GM15510 (cell line): ENCODE data around the gene KRT35.

Experiments used
- POLR2A ChIP-seq: IDR thresholded peaks from 3 replicates; pipeline ENCODE4 v1.6.1; 2011; ENCODE audit warnings: borderline replicate concordance; ENCODE audit not compliant: insufficient read length; ENCODE audit errors: extremely low read depth

KRT35 gene

DNA sequence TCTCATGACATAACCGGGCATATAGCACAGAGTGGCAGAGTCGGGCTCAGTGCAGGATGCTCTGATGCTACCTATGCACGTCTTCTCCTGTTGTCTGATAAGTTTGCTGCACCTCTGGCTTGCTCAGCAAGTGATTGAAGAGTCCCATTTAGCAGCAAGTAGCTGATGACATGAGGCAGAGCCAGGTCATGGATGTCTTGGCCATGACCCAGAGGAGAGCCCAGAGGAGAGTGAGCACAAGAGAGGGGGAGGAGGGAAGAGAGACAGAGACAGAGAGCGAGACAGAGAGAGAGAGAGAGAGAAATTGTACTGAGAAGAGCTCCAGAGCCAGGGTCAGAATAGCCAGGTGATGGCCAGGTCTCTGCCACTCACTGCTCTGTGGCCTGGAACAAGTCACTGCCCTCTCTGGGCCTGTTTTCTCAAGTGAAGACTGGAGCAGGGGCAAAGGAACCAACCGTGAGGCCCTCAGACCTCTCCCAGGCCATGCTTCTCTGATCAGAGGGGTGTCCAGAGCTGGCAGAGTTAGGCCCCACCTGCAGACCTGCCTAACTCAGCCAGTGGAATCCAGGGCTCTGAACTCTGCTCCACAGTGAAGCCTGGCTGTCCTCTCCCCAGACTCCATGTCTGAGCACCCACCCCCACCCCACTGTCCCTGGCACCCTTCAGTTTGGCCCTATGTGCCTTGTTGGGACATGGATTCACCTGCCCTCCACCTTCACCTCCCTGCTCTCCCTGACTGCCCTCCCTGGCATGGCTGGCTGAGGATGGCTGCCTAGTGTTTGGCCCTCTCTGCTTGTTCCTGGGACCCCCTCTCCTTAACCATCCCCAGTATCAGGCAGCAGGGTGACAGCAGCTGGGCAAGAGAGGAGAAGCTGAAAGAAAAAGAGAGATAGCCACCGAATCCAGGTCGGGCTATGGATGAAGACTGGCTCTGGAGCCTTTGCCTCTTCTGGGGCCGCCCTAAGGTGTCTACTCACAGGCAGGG, 4.3 kb upstream of the KRT35 start:
- TF ChIP-seq POLR2A = no peak

DNA sequence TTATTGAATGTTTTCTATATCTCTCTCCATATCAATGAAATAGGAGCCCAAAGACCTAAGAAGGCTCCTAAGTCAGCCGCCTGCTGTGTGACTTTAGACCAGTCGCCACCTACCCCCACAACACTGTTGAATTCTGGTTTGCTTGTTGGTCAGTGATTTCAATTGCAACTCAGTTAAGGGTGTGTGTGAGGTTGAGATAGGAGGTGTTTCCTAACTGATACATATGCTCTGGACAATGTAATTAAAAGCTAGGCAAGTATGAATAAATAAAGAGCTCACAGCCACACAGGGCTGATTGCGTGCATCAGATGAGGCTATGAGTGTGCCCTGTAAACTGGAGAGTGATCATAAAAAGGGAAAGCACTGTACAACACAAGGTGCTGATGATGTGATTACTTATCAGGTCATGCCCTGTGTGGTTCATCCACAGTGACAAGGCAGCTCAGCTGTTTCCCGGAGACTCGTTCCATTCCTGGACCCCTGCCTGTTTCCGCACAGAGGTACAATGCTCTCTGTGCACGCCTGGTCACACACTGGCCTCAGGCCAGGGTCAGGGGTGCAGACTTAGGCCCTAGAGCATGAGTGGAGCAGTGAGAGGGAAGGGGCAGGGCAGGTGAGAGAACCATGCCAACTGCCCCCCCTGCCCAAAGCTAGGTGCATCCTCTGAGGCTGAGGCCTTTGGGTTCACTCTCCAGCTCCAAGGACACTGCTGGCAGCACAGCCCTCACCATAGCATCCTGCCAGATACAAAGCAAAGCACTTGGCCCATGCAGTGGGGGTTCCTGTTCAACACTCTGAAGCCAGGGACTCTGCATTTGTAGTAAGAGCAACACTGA, 3.3 kb upstream of the KRT35 start:
- TF ChIP-seq POLR2A = no peak

DNA sequence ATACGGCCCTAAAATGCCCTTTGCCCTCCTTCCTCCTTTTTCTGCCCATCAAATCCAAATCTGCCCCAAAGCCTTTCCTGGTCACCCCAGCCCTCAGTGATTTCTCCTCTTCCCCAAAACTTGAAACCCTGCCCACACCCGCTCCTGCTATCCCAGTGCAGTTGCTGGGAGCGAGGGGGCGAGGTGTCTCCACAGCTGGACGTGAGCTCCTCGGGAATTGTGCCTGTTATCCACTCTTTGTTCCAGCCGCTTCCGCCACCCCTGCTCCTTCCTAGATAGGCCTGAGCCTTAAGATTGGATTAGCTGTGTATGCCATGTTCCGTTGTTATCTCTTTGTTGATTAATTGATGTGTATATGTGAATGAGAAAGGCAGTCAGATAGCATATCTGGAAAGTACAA, 2.6 kb upstream of the KRT35 start:
- no peak for TF ChIP-seq POLR2A

DNA sequence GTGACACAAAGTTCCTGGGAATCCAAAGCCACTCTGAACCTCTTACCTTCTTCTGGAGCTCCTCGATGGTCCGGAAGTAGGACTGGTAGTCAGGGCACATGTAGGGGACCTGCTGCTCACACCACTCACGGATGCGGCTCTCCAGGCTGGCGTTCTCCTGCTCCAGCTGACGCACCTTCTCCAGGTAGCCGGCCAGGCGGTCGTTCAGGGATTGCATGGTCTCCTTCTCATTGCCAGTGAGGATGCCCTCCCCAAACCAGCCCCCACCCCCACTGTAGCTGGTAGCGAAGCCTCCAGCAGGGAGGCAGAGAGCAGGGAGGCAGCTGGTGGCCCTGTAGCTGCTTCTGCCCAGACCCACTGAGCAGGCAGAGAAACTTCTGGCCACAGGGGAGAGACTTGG, 370 bp downstream of the KRT35 start:
- no peak for TF ChIP-seq POLR2A

DNA sequence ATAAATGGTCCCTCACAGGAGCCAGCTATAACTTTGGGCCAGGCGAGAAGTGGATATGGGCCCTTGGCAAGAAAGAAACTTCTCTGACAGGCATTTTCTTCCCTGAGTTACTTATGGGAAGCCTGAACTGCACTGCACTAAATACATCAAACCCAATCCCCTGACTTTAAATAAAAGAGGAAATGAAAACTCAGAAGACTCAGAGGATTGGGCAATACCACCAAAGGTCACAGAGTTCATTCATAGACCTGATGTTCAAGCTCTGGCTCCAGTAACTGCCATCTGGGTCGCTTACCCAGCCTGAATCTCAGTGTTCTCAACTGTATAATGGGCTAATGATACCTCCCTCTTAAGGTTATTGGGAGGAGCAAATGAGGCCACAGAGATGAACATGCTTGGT, 815 bp downstream of the KRT35 start:
- TF ChIP-seq POLR2A = no peak

DNA sequence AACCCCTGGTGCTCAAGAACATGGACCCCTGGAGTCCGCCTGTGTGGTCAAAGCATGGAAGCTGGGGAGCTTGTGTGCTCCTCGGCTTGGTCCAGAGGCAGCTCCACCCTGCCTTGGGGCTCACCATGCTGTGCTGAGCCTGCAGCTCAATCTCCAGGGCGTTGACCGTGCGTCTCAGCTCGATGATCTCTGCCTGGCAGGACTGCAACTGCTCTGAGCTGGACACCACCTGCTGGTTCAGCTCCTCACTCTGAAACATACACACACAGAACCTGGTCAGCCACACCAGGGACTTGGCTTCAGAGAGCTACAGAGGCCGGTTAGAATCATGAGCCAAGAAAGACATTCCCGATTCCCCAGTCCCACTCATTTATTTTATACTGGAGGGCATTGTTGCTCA, 2.7 kb downstream of the KRT35 start:
- no peak for TF ChIP-seq POLR2A

DNA sequence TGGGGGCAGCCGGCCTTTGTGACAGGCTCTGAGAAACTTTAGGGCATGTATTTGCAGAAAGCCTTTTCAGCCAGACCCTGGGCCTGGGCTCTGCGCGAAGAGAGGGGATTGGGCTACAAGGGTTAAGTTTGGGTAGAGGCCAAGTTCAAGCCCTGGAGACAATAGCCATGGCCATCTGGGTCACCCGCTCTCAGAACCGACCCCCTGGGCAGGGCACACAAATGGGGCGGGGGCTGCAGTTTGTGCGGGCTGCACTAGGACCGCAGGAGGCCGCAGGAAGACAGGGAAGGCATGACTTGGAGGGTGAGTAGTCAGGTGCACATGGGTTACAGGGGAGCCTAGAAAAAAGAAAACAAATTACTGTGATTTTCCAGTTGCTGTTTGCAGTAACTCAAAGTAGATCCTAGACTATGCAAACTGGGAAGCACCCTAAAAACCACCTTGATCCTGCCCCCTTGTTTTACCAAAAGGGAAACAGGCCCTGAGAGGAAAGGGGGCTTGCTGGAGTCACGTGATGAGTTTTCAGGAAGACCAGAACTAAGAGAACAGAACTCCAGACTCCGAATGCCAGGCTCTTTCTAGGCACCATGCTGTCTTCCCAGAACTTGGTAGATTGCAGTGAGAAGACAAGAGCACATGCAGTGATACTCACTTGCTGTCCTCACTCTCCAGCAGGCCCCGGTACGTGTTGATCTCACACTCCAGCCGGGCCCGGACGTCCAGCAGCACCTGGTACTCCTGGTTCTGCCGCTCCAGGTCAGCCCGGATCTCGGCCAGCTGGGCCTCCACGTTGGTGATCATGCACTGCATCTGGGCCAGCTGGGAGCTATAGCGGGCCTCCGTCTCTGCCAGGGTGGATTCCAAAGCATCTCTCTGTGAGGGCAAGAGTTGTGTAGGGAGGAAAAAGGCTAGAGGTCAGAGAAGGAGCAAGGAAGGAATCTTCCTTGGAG, 3.8 kb downstream of the KRT35 start:
- TF ChIP-seq POLR2A = no peak

DNA sequence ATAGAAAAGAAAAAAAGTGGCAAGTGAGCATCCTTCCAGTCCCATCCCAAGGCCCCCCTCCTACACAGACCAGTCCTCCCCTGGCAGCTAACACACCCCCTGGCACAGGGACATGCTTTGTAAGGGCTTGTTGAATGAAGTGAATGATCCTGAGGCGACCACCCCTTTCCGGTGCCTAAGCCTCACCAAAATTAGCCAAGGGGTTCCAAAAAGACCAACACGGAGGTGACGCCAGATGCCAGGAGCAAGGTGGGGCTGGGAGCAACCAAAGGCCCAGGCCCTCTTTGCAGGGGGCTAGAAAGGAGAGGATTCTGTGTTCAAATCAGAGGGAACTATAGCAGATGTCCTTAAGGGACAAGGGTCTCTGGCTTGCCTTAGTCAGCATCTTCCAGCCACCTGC, 5.5 kb downstream of the KRT35 start:
- no peak for TF ChIP-seq POLR2A

DNA sequence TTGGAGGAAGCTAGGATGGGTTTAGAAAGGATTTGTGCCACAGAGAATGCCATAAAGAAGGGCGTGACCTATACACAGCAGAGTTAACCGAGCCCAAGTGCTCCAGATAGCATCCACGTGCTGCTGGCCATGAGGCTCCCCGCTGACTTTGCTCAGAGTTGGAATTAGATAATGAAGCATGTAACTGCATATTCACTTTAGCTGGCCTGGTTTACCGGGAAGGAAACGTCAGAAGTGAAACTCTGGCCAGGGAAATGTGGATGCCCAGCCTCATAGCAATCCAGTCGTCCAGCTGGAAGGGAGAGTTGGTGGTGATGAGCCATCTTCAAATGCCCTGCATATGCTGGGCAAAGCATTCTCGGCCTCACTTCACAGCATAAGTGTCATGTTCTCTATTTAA, 6.1 kb downstream of the KRT35 start:
- TF ChIP-seq POLR2A = no peak

DNA sequence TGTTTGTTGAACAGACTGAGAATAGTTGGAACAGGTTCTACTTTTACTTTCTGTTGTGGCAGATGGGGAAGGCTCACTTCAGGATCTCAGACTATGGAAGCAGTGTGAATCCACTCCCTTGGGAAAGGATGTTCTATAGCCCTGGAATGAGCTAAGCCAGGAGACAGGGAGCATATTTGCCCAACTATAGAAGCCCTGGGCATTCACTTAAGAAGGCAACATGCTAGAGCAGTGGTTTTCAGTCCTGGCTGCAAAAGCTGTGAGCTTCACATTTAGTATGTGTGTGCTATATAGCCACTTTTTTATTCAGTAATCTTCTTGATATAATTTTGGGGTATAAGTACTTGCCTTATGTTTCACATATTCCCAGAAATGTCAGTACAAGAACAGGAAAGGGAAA, 12.6 kb downstream of the KRT35 start:
- no peak for TF ChIP-seq POLR2A

DNA sequence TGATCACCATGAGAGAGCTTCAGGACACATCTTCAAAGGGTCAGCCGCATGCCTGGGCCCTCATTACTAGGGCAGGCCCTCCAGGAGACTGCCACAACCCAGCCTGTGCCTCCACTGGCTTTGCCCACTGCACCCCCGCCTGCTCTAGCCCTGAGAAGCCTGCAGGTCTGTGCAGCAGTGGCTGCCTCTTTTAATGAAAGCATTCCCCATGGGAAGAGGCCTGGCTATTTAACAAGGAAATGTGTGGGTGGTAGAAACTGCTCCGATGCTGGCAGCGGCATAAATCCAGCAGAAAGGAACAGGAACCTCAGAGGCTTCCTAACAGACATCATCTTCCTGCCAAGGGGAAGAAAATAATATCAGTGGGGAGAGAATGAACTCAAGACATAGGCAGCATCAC, 13.4 kb downstream of the KRT35 start:
- TF ChIP-seq POLR2A = no peak

DNA sequence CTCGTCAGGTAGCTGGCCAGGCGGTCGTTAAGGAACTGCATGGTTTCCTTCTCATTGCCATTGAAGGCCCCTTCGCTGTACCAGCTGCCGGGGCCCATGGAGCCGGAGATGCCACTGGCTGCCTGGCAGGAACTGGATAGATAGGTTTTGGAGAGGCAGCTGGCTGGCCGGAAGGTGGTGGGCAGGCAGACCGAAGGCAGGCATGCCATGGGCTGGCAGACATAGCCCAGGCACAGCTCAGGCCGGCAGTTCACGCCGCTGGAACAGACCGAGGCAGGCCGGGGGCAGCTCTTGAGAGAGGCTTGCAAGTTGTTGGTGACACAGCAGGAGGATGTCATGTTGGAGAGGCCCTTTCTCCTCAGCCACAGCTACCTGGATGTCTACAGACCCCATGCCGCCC, 14.0 kb downstream of the KRT35 start, which contains the start of gene KRT32:
TSS of gene KRT32 (minus strand) at position 399 of the 400 bp plus-strand sequence. CDS start at position 338, 61 bp downstream.
- no peak for TF ChIP-seq POLR2A

DNA sequence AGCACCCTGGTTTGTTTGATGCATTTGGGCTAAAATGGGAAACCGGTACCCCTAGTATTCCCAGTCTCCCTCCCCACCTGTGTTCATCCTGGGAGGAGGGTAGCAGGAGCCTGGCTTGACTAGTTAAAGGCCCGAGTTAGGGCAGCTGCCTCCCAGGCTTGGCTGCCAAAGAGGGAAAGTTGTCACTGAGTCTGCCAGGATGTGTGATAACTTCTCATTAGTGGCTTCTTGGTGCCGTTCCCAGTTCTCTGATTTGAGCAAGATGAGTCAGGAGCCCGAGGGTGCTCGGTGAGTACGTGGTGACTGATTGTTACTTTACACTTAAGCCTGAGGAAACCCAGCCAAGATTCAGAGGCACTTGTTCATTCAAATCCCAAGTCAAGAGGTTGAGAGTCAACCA, 16.3 kb downstream of the KRT35 start:
- no peak for TF ChIP-seq POLR2A

DNA sequence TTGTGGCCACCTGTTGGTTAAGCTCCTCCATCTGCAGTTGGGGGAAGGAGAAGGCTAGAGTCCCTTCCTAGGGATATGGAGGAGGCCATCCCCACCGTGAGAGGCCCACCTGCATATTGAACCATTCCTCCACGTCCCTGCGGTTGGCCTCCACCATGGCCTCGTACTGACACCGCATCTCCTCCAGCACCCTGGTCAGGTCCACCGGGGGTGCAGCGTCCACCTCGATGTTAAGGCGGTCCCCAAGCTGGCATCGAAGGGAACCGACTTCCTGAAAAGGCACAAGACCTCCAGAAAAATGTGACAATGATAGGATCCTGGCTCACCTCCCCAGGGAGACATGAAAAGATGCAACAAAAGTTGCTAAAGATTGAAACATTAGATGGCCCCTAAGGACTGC, 16.8 kb downstream of the KRT35 start:
- TF ChIP-seq POLR2A = no peak
